ENCODE data around the gene PARP11. TPM values are rescaled to one million over a fixed set of nuclear protein-coding genes. Genes with fewer than 3 reads are reported as not detected.
A peak's percentile ranks its signal among the peaks of the same experiment; 100 is the strongest.

Gene PARP11
- total RNA-seq, 2 experiments from 2014 or later: 13.4 TPM

DNA sequence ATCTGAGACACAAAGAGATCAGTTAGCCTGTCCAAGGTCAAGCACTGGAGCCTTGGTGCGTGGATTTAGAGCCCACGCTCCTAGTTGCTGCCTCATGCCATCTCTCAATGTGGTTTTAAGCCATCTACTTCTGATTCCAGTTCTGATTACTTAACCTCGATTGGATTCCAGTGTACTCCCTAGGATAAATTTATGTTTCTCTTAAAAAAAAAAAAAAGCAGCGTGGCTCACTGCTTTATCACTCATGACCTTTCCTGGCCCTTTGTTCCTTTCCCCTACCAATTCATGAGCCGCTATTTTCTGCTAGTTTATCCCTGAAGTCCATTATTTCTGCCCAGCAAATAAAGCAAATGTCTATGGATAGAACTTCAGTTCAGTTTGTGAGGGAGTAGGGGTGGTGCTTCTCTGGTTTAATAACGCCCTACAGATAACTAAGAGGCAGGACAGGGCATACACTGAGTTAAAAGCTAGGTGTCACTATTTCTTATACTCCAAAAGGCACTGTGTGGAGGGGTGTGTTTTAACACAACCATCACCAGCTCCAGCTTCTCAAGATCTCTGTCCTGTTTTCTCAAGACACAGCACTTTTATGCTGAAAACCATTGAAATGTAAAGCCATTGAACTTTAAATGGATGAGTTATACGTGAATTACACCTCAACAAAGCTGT, 9.8 kb upstream of the PARP11 start:
- TF ChIP-seq, protein P1, sequence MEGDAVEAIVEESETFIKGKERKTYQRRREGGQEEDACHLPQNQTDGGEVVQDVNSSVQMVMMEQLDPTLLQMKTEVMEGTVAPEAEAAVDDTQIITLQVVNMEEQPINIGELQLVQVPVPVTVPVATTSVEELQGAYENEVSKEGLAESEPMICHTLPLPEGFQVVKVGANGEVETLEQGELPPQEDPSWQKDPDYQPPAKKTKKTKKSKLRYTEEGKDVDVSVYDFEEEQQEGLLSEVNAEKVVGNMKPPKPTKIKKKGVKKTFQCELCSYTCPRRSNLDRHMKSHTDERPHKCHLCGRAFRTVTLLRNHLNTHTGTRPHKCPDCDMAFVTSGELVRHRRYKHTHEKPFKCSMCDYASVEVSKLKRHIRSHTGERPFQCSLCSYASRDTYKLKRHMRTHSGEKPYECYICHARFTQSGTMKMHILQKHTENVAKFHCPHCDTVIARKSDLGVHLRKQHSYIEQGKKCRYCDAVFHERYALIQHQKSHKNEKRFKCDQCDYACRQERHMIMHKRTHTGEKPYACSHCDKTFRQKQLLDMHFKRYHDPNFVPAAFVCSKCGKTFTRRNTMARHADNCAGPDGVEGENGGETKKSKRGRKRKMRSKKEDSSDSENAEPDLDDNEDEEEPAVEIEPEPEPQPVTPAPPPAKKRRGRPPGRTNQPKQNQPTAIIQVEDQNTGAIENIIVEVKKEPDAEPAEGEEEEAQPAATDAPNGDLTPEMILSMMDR (IDR thresholded peaks at IDR 0.05): peak; percentile 30
- H3K4me1 ChIP-seq (ENCODE audit: insufficient read depth, low read length): peaks cover 14% of the 10 kb centered on the region
- ChIA-PET POLR2A (interaction anchor here (0.7 to 5.0 kb wide), 8 partner anchors 9 to 394 kb away, joined by 3 to 77 read pairs (median 5); partner anchors contain the start of gene PARP11), CTCF (interaction anchor here (0.6 to 4.6 kb wide), 8 partner anchors 13 to 394 kb away, joined by 3 to 57 read pairs (median 5); no protein-coding TSS in a partner anchor)
- peaks cover 34% of the 10 kb centered on the region for H3K4me1 Mint-ChIP-seq (ENCODE audit: low read depth)
- no peaks in the 10 kb centered on the region for H3K9me3 ChIP-seq (ENCODE audit: control insufficient read depth in 1 of 2, insufficient read depth in 1 of 2, low read length in 2 of 2)
- H3K9me3 Mint-ChIP-seq: no peaks in the 10 kb centered on the region
- no peak overlapping the region for H3K4me3 Mint-ChIP-seq
- H3K36me3 Mint-ChIP-seq (ENCODE audit: low read depth): no peaks in the 10 kb centered on the region
- no peaks in the 10 kb centered on the region for H3K27me3 ChIP-seq (ENCODE audit: control insufficient read depth in 1 of 2, insufficient read depth in 2 of 2, low read length in 2 of 2)
- H3K27ac Mint-ChIP-seq: no peak overlapping the region
- no peak overlapping the region for H3K27ac ChIP-seq (ENCODE audit: low read depth in 1 of 2, low read length in 2 of 2)
- peak in 3 of 14 experiments; percentile 48 to 62 (median 57) for DNase-seq
- no peaks in the 10 kb centered on the region for H3K36me3 ChIP-seq (ENCODE audit: insufficient read depth, low read length)
- intact Hi-C loops (cut with DNase I, micrococcal nuclease): loop anchor here in 1 of 2 experiments (10.0 kb wide), 1 partner anchor 262 kb away; no protein-coding TSS in a partner anchor
- H3K27me3 Mint-ChIP-seq: no peaks in the 10 kb centered on the region
- ATAC-seq (ENCODE audit: poor library complexity): peak; percentile 85
- no peak overlapping the region for H3K4me3 ChIP-seq (ENCODE audit: low read length)

DNA sequence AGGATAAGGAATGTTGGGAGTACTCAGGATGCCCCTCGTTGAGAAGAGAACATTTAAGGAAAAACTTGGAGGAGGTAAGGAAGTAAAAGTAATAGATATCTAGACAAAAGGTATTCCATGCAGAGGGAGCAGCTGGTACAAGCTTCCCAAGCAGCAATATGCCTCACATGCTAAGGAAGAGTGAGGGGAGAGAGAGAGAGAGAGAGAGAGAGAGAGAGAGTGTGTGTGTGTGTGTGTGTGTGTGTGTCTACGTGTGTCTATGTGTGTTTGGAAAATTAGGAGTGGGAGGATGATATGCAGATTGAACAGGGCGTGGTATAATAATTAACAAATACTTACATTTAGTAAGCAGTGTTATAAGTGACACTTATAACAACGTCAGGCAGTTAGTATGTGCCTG, 9.2 kb upstream of the PARP11 start:
- no peaks in the 10 kb centered on the region for H3K27me3 Mint-ChIP-seq
- Histone ChIP-seq H3K4me1 (ENCODE audit: insufficient read depth, low read length) (peaks cover 14% of the 10 kb centered on the region), H3K9me3 (ENCODE audit: control insufficient read depth in 1 of 2, insufficient read depth in 1 of 2, low read length in 2 of 2) (no peaks in the 10 kb centered on the region), H3K36me3 (ENCODE audit: insufficient read depth, low read length) (no peaks in the 10 kb centered on the region), H3K27ac (ENCODE audit: low read depth in 1 of 2, low read length in 2 of 2) (no peak overlapping the region), H3K27me3 (ENCODE audit: control insufficient read depth in 1 of 2, insufficient read depth in 2 of 2, low read length in 2 of 2) (no peaks in the 10 kb centered on the region), H3K4me3 (ENCODE audit: low read length) (no peak overlapping the region)
- ChIA-PET CTCF (interaction anchor here (1.4 to 1.5 kb wide), 2 partner anchors 14 to 106 kb away, joined by 3 to 6 read pairs; no protein-coding TSS in a partner anchor), POLR2A (interaction anchor here (1.6 kb wide), 1 partner anchor 388 kb away, joined by 10 read pairs; no protein-coding TSS in a partner anchor)
- intact Hi-C loops (cut with DNase I, micrococcal nuclease): loop anchor here in 1 of 2 experiments (10.0 kb wide), 1 partner anchor 262 kb away; no protein-coding TSS in a partner anchor
- no peak overlapping the region for H3K27ac Mint-ChIP-seq
- DNase-seq (no peak), ATAC-seq (ENCODE audit: poor library complexity) (no peak)
- H3K9me3 Mint-ChIP-seq: no peaks in the 10 kb centered on the region
- no peak overlapping the region for H3K4me3 Mint-ChIP-seq
- H3K36me3 Mint-ChIP-seq (ENCODE audit: low read depth): no peaks in the 10 kb centered on the region
- peaks cover 34% of the 10 kb centered on the region for H3K4me1 Mint-ChIP-seq (ENCODE audit: low read depth)
- TF ChIP-seq, protein P1 (IDR thresholded peaks at IDR 0.05): no peak

DNA sequence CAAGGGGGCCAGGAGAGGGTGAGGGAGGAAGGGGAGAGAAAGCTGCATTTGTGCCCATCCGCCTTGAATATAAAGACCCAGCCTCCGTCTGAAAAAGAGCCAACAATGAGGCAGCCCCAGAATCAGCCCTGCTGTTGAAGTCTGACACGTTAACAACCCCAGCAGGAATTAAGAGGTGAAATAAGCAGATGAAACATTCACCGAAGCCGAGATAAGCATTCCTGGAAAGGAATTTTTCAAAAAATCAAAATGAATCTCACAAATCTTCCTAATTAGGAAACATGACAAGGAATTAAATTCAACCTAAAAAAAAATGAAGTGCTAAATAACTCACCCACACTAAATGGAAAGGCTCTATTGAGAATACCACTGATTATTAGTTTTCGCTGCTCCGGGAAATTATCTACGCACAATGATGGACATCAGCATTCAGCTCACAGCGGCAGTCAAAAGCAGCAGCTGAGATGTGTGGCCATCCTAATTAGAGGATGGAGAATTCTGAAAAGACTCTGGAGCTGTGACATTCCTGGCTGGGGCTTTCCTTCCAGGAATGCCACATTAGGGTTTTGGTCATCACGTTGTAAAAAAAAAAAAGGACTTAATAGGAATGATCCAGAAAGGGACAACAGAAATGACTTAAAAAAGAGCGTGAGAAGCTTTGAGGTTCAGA, 8.2 kb upstream of the PARP11 start:
- H3K9me3 ChIP-seq (ENCODE audit: control insufficient read depth in 1 of 2, insufficient read depth in 1 of 2, low read length in 2 of 2): no peaks in the 10 kb centered on the region
- H3K27ac ChIP-seq (ENCODE audit: low read depth in 1 of 2, low read length in 2 of 2): no peak overlapping the region
- POLR2A ChIA-PET: interaction anchor here (1.5 kb wide), 1 partner anchor 390 kb away, joined by 4 read pairs; no protein-coding TSS in a partner anchor
- CTCF ChIA-PET: interaction anchor here (1.3 kb wide), 1 partner anchor 81 kb away, joined by 3 read pairs; no protein-coding TSS in a partner anchor
- Mint-ChIP-seq H3K4me3 (no peak overlapping the region), H3K27ac (no peak overlapping the region), H3K27me3 (no peaks in the 10 kb centered on the region), H3K9me3 (no peaks in the 10 kb centered on the region), H3K36me3 (ENCODE audit: low read depth) (no peaks in the 10 kb centered on the region), H3K4me1 (ENCODE audit: low read depth) (peaks cover 25% of the 10 kb centered on the region)
- no peaks in the 10 kb centered on the region for H3K36me3 ChIP-seq (ENCODE audit: insufficient read depth, low read length)
- H3K4me3 ChIP-seq (ENCODE audit: low read length): no peak overlapping the region
- no peaks in the 10 kb centered on the region for H3K27me3 ChIP-seq (ENCODE audit: control insufficient read depth in 1 of 2, insufficient read depth in 2 of 2, low read length in 2 of 2)
- no peak for ATAC-seq (ENCODE audit: poor library complexity)
- peaks cover 14% of the 10 kb centered on the region for H3K4me1 ChIP-seq (ENCODE audit: insufficient read depth, low read length)
- no peak for DNase-seq
- intact Hi-C loops (cut with DNase I, micrococcal nuclease): loop anchor here in 1 of 2 experiments (10.0 kb wide), 1 partner anchor 263 kb away; no protein-coding TSS in a partner anchor
- TF ChIP-seq, protein P1 (IDR thresholded peaks at IDR 0.05): no peak
